CMK (cell line): ENCODE data around the gene ZMIZ1.
"Not testable (repeated sequence)": the region's sequence is repeated elsewhere in the genome, so short reads cannot be mapped to it uniquely, and the experiment has no call there.

Experiments
- DNase-seq: peaks from one replicate; pipeline ENCODE4 v3.0.0-alpha.2; 2010; ENCODE audit warnings: low read depth

Gene ZMIZ1

DNA sequence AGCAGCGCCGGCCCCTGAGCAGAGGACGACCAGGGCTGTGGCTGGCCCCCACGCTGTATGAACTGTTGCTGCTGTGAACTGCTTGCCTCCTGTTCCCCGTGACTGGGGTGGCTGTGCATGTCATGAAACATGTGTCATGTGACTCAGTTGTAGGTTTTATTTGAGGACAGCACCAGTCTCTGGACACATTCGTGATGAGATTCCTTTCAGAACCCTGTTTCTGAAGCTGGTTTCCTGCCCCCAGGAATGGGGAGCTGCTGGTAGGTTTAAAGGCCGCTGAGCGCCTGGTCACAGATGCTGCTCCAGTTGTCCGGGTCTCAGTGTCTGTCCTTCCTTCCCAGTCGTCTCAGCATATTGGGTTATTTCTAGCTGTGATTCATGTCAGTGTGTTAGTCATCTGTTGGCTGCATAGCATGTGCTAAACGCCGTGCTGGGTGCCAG lies 199.4 kb downstream of the ZMIZ1 start:
- no peak for DNase-seq

DNA sequence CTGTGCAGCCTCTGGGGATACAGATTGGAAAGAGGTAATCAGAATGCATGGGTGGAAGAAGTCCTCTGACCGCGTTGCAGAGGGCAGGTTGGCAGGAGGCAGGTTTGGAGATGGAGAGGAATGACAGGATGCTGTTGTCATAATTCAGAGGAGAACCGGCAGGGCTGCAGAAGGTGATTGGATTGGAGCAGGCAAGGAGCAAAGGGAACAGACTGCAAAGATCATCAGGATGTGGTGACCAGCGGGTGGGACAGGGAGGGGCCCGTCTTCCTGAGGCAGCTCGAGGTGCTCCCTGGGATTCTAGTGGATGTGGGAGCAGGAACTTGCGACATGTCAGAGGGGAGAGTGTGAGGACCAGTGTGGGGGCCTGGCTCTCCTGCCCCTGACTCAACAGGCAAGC lies 200.0 kb downstream of the ZMIZ1 start:
- no peak for DNase-seq

GRCh38 chr10:79269443-79269842 lies 200.7 kb downstream of the ZMIZ1 start:
- no peak for DNase-seq

DNA sequence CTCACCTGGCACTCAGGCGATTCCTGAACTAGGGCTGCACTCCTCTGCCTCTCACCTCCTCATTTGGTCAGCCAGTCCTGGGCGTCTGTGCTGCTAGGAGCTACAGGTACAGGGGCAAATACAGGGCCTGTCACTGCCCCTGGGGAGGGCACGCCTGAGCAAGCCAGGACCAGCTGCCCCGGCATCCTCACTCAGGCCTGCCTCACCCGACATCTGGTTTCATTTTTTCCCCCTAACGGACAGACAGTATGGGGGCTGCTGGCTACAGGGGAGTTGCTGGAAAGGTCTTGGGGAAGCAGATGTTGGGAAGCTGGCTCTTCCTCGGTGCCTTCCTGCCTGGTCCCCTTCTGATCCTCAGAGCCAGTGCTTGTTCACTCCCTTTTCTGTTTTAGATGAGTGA lies 201.2 kb downstream of the ZMIZ1 start:
- DNase-seq, result no peak

DNA sequence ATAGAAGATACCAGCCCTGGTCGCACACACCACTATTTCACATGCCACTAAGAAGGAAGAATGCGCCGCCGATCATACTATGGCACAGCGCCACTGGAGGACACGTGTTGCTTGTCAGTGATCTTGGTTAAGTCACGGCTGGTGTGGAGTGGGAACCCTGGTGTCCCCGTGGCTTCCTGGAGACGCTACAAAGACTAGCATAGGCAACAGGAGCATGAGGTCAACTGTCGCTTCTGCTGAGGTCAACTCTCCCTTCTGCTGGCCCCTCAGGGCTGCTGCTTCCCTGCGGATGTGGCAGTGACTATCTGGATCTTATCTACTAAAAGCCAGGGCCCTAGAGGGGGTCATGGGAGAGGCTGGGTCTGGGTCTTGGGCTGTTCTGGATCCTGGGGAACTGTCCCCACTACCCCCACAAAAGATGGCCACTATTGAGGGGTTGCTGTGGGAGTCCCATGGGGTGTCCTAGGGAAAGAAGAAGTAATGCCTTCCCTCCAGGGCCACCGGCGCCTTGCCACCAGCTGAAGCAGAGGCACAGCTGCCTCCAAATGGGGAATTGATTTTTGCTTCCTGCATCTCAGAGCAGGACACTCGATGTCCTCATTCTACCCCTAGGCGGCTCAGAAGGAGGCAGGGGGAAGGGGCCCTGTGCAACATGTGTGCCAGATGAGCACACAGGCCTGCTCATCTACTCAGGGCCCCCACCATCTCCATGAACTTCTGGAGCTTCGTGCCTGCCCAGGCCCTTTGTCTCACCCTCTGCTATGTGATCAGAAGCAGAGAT lies 201.9 kb downstream of the ZMIZ1 start:
- peak; percentile 71 for DNase-seq

- DNase-seq, result no peak
Observed at GRCh38 chr10:79272353-79272752, 203.6 kb downstream of the ZMIZ1 start.

DNA sequence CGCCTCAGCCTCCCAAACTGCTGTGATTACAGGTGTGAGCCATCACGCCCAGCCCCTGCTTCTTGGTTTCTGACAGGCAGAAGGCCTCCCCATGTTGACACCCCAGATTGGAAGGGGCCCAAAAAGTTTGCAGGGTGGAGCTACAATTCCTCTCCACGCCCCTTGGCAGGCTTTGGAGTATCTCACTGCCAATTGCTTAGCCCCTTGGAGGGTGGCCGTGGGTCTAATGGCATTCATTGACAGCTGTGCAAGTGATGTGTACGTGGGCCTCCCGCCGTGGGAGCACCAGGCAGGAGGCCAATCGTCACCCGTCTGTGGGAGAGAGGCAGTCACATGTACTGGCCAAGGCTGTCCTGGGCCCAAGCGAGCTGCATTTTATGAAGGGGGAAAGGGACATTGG lies 204.8 kb downstream of the ZMIZ1 start:
- no peak for DNase-seq

DNA sequence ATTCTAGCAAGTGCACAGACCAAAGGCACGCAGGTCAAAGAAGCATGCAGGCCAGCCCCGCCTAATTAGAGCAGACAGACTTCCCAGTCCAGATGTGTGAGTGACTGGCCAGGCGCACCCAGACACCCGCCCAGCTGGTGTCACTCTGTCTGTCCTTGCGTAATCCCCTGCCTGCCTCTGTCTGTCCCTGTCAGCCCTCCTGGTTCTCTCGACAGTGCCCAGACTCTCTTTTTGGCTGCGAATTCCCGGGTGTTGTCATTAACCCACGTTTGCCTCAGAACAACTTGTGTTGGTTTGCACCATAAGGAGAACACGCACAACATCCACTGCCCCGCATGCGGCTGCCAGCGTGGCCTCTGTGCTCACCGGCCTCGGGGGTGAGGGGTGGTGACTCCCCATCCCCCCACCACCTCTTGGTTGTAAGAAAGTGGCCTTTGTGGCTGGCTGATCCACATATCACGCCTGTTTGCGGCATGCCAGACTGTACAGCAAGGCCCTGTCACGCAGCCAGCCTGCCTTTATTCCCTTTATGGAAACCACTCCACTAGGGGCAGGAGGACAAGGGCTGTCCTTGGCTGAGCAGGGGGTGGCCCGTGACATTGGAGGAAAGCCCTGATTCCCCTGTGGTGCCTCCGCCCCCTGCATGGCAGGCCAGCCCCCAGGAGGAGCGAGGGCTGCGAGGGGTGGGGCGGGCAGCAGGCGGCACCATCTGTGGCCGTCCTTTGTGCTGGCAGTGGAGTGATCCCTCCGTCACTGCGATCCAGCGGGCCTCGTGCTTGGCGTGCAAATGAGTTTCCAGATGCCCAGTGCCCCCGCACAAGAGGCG lies 205.7 kb downstream of the ZMIZ1 start:
- DNase-seq, result no peak

DNA sequence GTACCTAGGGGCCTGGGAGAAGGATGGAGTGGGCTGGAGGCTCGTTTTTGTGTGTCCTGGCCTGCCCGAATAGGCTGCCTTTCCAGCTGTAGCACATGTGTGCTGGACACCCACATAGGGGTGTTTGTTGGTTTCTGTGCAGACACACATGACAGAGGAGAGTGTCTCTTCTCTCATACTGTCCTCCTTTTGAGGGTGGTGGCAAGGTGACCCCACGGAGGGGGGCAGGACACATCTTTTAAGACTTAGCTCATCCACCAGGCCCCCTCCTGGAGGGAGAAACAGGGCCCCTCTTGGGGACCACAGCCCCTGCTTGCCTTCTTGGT lies 206.3 kb downstream of the ZMIZ1 start:
- DNase-seq, result no peak

DNA sequence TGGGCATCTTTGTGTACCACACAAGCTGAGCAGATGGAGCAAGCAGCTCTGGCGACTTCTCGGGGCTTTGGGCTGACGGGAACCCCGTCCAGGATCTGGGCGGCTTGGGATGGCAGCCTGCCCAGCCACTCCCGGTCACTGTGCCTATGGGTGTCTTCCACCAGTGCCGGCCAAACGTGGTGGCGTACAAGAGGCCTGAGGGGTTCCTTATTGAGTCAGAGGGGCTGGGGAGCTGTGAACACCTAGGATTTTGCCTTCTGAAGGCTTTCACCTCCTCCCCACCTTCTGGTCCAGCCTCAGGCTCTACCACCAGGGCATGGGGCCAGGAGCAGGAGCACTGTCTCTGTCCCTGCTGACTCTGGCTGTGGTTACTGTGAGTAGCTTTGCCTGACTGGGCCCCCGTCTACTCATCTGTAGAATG lies 206.7 kb downstream of the ZMIZ1 start:
- DNase-seq, result no peak

- DNase-seq, result no peak
Observed at GRCh38 chr10:79277579-79278269, 209.0 kb downstream of the ZMIZ1 start.

DNA sequence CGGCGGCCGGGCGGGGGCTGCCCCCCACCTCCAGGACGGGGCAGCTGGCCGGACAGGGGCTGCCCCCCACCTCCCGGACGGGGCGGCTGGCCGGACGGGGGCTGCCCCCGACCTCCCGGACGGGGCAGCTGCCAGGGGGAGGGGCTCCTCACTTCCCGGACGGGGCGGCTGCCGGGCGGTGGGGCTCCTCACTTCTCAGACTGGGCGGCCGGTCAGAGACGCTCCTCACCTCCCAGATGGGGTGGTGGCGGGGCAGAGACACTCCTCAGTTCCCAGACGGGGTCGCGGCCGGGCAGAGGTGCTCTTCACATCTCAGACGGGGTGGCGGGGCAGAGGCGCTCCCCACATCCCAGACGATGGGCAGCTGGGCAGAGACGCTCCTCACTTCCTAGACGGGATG lies 210.3 kb downstream of the ZMIZ1 start:
- DNase-seq, result not testable (repeated sequence)

- no peak for DNase-seq
Observed at GRCh38 chr10:79280956-79281355, 212.2 kb downstream of the ZMIZ1 start.

- no peak for DNase-seq
Observed at GRCh38 chr10:79282388-79282787, 213.6 kb downstream of the ZMIZ1 start.

- no peak for DNase-seq
Observed at GRCh38 chr10:79283616-79284015, 214.8 kb downstream of the ZMIZ1 start.

GRCh38 chr10:79284158-79284871 lies 215.5 kb downstream of the ZMIZ1 start:
- DNase-seq, result no peak

- no peak for DNase-seq
Observed at GRCh38 chr10:79285315-79286197, 216.8 kb downstream of the ZMIZ1 start.

DNA sequence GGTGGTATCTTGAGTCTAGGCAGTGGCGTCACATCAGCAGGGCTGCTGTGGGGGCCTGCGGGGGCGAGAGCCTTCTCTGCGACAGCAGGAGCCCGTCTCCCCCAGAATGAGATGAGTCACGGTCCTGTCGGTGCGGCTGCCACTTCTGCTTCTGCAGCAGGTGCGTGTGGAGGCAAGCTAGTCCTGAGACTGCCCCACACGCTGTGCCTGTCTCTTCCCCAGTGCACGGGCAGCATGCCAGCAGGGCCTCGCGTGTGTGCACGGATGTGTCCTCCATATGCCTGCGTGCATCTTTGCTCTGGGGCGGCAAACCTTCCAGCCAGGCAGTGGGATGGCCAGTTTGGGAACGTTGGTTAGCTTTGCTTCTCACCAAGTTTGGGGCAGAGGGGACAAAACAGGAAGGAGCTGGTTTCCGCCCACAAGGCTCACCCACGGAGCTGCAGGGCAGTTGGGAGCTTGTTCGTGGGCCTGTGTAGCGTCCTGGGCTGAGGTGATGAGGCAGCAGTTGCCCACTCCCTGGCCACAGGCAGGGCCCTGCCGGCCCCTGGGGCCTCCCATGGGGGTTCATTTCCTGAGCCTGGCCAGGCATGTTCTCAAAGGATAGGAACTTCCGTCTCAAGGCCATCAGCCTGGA lies 217.7 kb downstream of the ZMIZ1 start:
- DNase-seq, result peak; percentile 89

- DNase-seq, result no peak
Observed at GRCh38 chr10:79287973-79288723, 219.4 kb downstream of the ZMIZ1 start.

DNA sequence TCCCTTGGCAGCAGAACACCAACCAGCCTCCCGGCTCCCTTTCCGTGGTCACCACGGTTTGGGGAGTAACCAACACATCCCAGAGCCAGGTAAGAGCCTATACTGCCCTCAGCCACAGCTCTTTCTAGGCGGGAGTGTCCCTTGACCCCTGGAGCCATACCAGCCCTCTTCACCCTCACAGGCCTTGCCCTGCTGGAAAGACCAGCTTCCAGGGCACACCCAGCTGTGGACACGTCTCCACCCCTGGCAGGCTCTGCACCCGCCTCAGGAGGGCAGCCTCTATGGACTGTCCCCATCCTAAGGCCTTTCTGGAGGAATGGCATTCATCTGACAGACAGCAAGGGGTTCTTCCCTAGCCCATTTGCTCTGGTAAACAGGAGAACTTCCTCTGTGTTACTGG lies 221.0 kb downstream of the ZMIZ1 start:
- DNase-seq, result no peak
